Chondrocyte (in vitro differentiated cells): Measurements from ENCODE around the gene STXBP2. TPM values are rescaled to one million over a fixed set of nuclear protein-coding genes. Genes with fewer than 3 reads are reported as not detected.
A peak's percentile ranks its signal among the peaks of the same experiment; 100 is the strongest.

Source experiments
- DNase-seq: peaks from one replicate; pipeline ENCODE4 v3.0.0; 2021; ENCODE audit warnings: mixed read lengths, low spot score
- H3K27ac Mint-ChIP-seq: one replicate; pipeline ENCODE4 v1.8.0; 2021; ENCODE audit warnings: mild to moderate bottlenecking, moderate library complexity, mixed read lengths; ENCODE audit not compliant: unreplicated experiment
- H3K27me3 Mint-ChIP-seq: 2 replicates; pipeline ENCODE4 v1.8.0; 2021; ENCODE audit warnings: low read depth, mixed read lengths
- H3K36me3 Mint-ChIP-seq: 2 replicates; pipeline ENCODE4 v1.8.0; 2021; ENCODE audit warnings: low read depth, mixed read lengths
- H3K4me1 Mint-ChIP-seq: 2 replicates; pipeline ENCODE4 v1.8.0; 2021; ENCODE audit warnings: low read depth, mild to moderate bottlenecking, mixed read lengths
- H3K4me3 Mint-ChIP-seq: one replicate; pipeline ENCODE4 v1.8.0; 2021; ENCODE audit warnings: mild to moderate bottlenecking, moderate library complexity, mixed read lengths; ENCODE audit not compliant: unreplicated experiment
- H3K9me3 Mint-ChIP-seq: 2 replicates; pipeline ENCODE4 v1.8.0; 2021; ENCODE audit warnings: low read depth, mixed read lengths
- CTCF ChIP-seq: fragments of 200-600 bp; sonication (generic); IDR thresholded peaks from 2 replicates; pipeline ENCODE4 v1.5.0; 2021; ENCODE audit warnings: antibody characterized with exemption, mild to moderate bottlenecking, moderate library complexity
- total RNA-seq: library from RNA; stranded (reverse); gene quantifications from 3 replicates; pipeline ENCODE4 v1.2.1, GENCODE V29; 2021

Gene STXBP2
- total RNA-seq, 1 donor from 2014 or later: 10.2 TPM

GRCh38 chr19:7632340-7633203, 4.3 kb upstream of the STXBP2 start:
- Mint-ChIP-seq H3K4me3 (no peak overlapping the region), H3K27ac (no peak overlapping the region), H3K9me3 (no peaks in the 10 kb centered on the region), H3K27me3 (peaks cover 21% of the 10 kb centered on the region), H3K4me1 (peaks cover 34% of the 10 kb centered on the region), H3K36me3 (peaks cover 3% of the 10 kb centered on the region)
- TF ChIP-seq CTCF: no peak
- peak; percentile 93 for DNase-seq

GRCh38 chr19:7633698-7634097, 3.2 kb upstream of the STXBP2 start, which contains the start of gene PCP2:
Gene PCP2 (minus strand): TSS chr19:7633719. CDS start chr19:7633457, 262 bp downstream.
- H3K4me3 Mint-ChIP-seq: no peak within 1 kb of the TSS
- no peak for TF ChIP-seq CTCF
- peaks cover 26% of the 10 kb centered on the region for H3K27me3 Mint-ChIP-seq
- peaks cover 3% of the 10 kb centered on the region for H3K36me3 Mint-ChIP-seq
- H3K9me3 Mint-ChIP-seq: no peaks in the 10 kb centered on the region
- H3K27ac Mint-ChIP-seq: no peak within 1 kb of the TSS
- H3K4me1 Mint-ChIP-seq: peaks cover 23% of the 10 kb centered on the region
- no peak for DNase-seq

GRCh38 chr19:7635670-7636069, 1.2 kb upstream of the STXBP2 start:
- H3K4me1 Mint-ChIP-seq: peaks cover 4% of the 10 kb centered on the region
- H3K36me3 Mint-ChIP-seq: peaks cover 1% of the 10 kb centered on the region
- H3K9me3 Mint-ChIP-seq: no peaks in the 10 kb centered on the region
- H3K27ac Mint-ChIP-seq: no peak overlapping the region
- DNase-seq: no peak
- H3K4me3 Mint-ChIP-seq: no peak overlapping the region
- peaks cover 26% of the 10 kb centered on the region for H3K27me3 Mint-ChIP-seq
- no peak for TF ChIP-seq CTCF

DNA sequence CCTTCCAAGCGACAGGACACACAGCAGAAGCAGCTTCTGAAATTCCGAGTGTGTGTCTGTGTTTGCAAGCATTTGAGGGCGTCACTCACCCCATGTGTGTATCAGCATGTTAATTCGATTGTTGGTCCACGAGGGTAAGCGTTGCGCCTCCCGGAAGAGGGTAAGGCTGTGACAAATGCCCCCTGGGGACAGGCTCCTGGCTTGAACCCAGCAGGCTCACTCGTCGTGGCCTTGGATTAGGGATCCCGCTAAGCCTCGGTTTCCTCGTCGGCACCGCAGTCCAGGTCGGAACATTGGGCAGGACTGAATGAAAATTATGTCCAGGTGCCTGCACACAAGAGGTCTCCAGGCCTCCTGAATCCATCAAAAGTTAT, 606 bp upstream of the STXBP2 start:
- H3K27ac Mint-ChIP-seq: no peak overlapping the region
- H3K4me1 Mint-ChIP-seq: no peaks in the 10 kb centered on the region
- H3K9me3 Mint-ChIP-seq: no peaks in the 10 kb centered on the region
- no peak for TF ChIP-seq CTCF
- DNase-seq: no peak
- peaks cover 1% of the 10 kb centered on the region for H3K36me3 Mint-ChIP-seq
- H3K4me3 Mint-ChIP-seq: peak overlapping the region; percentile 40
- peaks cover 26% of the 10 kb centered on the region for H3K27me3 Mint-ChIP-seq

- Mint-ChIP-seq H3K4me3 (peak overlapping the region; percentile 57), H3K36me3 (peaks cover 1% of the 10 kb centered on the region), H3K9me3 (no peaks in the 10 kb centered on the region), H3K27ac (no peak overlapping the region), H3K27me3 (peaks cover 26% of the 10 kb centered on the region), H3K4me1 (no peaks in the 10 kb centered on the region)
- no peak for TF ChIP-seq CTCF
- DNase-seq: no peak
These were observed 705 bp downstream of the STXBP2 start for GRCh38 chr19:7637374-7638256.
